Transverse colon (tissue), 3 donors: Measurements from ENCODE around the gene ABTB2.

ENCODE experiments used
- CTCF ChIP-seq, 5 experiments: fragments of 200-600 bp in 3 of 5; fragments of 450-650 bp in 2 of 5; sonication (generic) in 3 of 5; IDR thresholded peaks; 1 replicate in 2 of 5; 2 replicates in 3 of 5; pipeline ENCODE4 v1.5.1; 2016 to 2017; ENCODE audit warnings: antibody characterized with exemption in 5 of 5, inconsistent platforms in 3 of 5, mild to moderate bottlenecking in 2 of 5, moderate library complexity in 1 of 5
- POLR2A ChIP-seq: fragments of 450-650 bp; IDR thresholded peaks from one replicate; pipeline ENCODE4 v1.6.1; 2016; ENCODE audit warnings: antibody characterized with exemption, mild to moderate bottlenecking, moderate library complexity

GRCh38 chr11:34214961-34215805 is 142.6 kb downstream of the ABTB2 start:
- TF ChIP-seq CTCF (IDR thresholded peaks at IDR 0.05) (no peak), POLR2A (no peak)
